ENCODE data around the gene ATP11A.
A peak's percentile ranks its signal among the peaks of the same experiment; 100 is the strongest.

The ATP11A gene

GRCh38 chr13:112821340-112822055 is 131.7 kb downstream of the ATP11A start:
- DNase-seq (ENCODE audit: low spot score), result peak; percentile 56

GRCh38 chr13:112822851-112823250 is 133.0 kb downstream of the ATP11A start:
- DNase-seq (ENCODE audit: low spot score), result no peak

- DNase-seq (ENCODE audit: low spot score), result no peak
These were observed 134.6 kb downstream of the ATP11A start for GRCh38 chr13:112824429-112824828.

GRCh38 chr13:112825071-112825470 is 135.2 kb downstream of the ATP11A start:
- no peak for DNase-seq (ENCODE audit: low spot score)

GRCh38 chr13:112825875-112826274 is 136.0 kb downstream of the ATP11A start:
- no peak for DNase-seq (ENCODE audit: low spot score)

GRCh38 chr13:112826565-112826964 is 136.7 kb downstream of the ATP11A start:
- DNase-seq (ENCODE audit: low spot score), result no peak

GRCh38 chr13:112828082-112828699 is 138.4 kb downstream of the ATP11A start:
- no peak for DNase-seq (ENCODE audit: low spot score)

- DNase-seq (ENCODE audit: low spot score), result no peak
These were observed 138.9 kb downstream of the ATP11A start for GRCh38 chr13:112828756-112829155.

- DNase-seq (ENCODE audit: low spot score), result no peak
These were observed 141.4 kb downstream of the ATP11A start for GRCh38 chr13:112831196-112831595.

- DNase-seq (ENCODE audit: low spot score), result no peak
These were observed 142.0 kb downstream of the ATP11A start for GRCh38 chr13:112831801-112832200.

GRCh38 chr13:112832811-112833210 is 143.0 kb downstream of the ATP11A start:
- no peak for DNase-seq (ENCODE audit: low spot score)

GRCh38 chr13:112833551-112834257 is 143.9 kb downstream of the ATP11A start:
- DNase-seq (ENCODE audit: low spot score), result no peak

GRCh38 chr13:112835344-112835743 is 145.5 kb downstream of the ATP11A start:
- DNase-seq (ENCODE audit: low spot score), result no peak

GRCh38 chr13:112835796-112836195 is 146.0 kb downstream of the ATP11A start:
- DNase-seq (ENCODE audit: low spot score), result no peak

- no peak for DNase-seq (ENCODE audit: low spot score)
These were observed 147.1 kb downstream of the ATP11A start for GRCh38 chr13:112836940-112837339.

GRCh38 chr13:112837371-112838037 is 147.7 kb downstream of the ATP11A start:
- DNase-seq (ENCODE audit: low spot score), result peak; percentile 83

GRCh38 chr13:112838038-112838841 is 148.4 kb downstream of the ATP11A start:
- no peak for DNase-seq (ENCODE audit: low spot score)

GRCh38 chr13:112838842-112839117 is 148.9 kb downstream of the ATP11A start:
- DNase-seq (ENCODE audit: low spot score), result no peak

- peak; percentile 78 for DNase-seq (ENCODE audit: low spot score)
These were observed 149.7 kb downstream of the ATP11A start for GRCh38 chr13:112839356-112840105.

GRCh38 chr13:112840472-112841302 is 150.8 kb downstream of the ATP11A start:
- no peak for DNase-seq (ENCODE audit: low spot score)
